HPDE6-E6E7 (cell line): ENCODE data around the gene ABI2.
"Not testable (repeated sequence)": the region's sequence is repeated elsewhere in the genome, so short reads cannot be mapped to it uniquely, and the experiment has no call there.

ENCODE experiments used
- DNase-seq: peaks from one replicate; pipeline ENCODE4 v3.0.0; 2011; ENCODE audit warnings: missing footprints; ENCODE audit errors: extremely low spot score

Gene ABI2

DNA sequence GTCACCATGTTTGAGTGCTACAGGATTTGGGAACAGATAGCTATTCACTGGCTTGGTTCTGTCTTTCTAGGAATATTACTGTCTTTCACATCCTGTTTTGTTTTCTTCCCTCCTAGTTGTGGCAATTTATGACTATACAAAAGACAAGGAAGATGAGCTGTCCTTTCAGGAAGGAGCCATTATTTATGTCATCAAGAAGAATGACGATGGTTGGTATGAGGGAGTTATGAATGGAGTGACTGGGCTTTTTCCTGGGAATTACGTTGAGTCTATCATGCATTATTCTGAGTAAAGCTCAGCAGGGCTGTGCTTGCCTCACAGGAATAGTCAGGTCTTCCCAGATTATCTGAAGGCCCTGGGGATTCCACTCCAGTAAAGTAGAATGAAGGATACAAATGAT is 98.9 kb downstream of the ABI2 start:
- no peak for DNase-seq

DNA sequence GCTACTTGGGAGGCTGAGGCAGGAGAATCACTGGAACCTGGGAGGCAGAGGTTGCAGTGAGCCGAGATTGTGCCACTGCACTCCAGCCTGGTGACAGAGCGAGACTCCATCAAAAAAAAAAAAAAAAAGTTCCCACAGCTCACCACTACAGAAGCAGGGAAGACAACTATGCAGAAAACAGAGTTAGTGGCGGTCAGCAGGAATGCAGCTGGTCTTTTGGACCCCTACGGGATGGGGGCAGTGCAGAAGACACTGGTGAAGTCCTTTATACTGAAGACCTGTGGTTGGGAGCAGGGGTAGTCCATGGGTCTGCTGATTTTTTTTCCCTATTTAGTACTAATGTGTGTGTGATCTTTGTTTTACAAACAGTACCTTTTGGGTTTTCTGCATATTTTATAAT is 101.4 kb downstream of the ABI2 start:
- not testable (repeated sequence) for DNase-seq

- DNase-seq, result no peak
Measured at GRCh38 chr2:203431391-203432185, 103.4 kb downstream of the ABI2 start.

DNA sequence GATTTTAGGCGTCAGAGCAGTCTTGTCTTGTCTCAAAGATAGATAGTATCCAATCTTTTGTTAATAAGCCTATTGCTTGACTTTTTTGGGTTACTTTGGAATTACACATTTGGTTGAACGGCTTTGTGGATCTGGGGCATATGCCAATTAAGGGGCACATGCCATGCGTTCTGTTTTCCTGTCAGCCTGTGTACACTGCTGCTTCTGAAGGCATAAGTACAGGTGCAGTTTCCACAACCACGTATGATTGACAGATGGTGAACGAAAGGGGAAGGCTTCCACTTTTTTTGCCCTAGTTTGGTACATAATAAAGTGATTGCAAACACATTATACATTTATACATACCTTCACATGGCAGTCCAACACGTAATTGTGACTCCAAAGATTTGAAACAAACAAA is 104.6 kb downstream of the ABI2 start:
- no peak for DNase-seq

- no peak for DNase-seq
Measured at GRCh38 chr2:203436496-203436895, 108.3 kb downstream of the ABI2 start.

DNA sequence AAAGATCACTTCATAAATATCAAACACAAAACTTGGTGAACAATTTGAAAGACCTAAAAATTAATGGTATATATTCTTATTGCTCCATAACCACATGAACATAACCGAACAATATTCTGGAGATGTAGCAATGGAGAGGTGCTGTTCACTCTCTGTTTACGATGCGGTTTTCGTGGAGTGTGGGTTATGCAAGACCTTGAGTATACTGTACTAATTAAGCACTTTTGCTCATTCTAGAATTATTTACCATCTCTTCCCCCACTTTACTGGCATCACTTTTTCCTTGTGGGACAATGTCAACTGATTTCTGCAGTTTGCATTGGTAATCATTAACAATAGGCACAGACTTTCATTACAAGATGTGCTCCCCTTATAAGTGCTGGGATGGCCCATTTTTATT is 109.3 kb downstream of the ABI2 start:
- DNase-seq, result no peak

DNA sequence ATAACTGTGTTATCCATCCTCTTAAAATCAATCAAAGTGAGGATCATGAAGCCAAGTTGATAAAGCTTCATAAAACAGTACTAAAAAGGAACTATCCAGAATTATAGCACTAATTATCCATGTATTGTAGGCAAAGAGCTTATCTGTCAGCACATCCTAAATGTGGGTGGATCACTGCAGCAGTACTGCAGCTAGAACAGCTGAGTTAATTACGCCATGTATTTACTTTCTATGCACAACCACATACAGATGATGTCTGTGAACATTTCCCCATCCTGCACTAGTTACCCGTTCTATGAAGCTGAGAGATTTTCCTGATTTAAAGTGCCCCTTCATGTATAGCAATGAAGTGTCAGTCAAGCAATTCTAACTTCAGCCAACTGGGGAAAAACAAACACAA is 110.3 kb downstream of the ABI2 start:
- no peak for DNase-seq

GRCh38 chr2:203440671-203441070 is 112.5 kb downstream of the ABI2 start:
- no peak for DNase-seq

GRCh38 chr2:203441463-203441862 is 113.3 kb downstream of the ABI2 start:
- no peak for DNase-seq

DNA sequence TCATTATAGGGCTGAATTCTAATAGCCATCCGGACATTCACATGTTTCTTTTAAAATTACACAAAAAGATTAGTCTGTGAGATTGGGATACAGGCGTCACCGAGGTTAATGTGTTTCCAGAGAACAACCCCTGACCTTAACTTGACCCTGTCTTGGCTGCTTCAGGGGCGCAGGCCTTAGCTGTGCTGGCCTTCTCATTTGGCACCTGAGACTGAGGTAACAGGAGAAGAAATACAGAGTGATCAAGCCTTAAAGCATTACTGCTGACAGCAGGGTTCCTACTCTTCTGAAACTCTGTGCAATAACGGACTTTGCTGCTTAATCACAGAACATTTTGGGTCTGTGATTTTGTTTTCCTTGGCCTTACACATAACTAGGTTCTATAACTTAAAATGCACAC is 114.3 kb downstream of the ABI2 start:
- DNase-seq, result no peak

- DNase-seq, result no peak
Measured at GRCh38 chr2:203444738-203445137, 116.5 kb downstream of the ABI2 start.

DNA sequence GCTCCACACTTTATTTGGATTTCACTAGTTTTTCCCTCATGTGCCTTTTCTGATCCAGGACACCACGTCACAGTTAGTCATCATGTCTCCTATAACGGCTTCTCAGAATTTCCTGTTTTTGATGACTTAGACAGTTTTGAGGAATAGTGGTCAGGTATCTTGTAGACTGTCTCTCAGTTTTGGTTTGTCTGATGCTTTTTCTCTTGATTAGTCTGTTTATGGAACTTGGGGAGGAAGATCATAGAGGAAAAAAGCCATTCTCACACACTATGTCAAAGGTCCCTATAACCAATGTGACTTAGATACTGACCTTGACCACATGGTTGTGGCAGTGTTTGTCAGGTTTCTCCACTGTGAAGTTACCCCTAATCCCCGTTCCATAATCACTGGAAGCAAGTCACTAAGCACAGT is 117.9 kb downstream of the ABI2 start:
- peak; percentile 23 for DNase-seq

DNA sequence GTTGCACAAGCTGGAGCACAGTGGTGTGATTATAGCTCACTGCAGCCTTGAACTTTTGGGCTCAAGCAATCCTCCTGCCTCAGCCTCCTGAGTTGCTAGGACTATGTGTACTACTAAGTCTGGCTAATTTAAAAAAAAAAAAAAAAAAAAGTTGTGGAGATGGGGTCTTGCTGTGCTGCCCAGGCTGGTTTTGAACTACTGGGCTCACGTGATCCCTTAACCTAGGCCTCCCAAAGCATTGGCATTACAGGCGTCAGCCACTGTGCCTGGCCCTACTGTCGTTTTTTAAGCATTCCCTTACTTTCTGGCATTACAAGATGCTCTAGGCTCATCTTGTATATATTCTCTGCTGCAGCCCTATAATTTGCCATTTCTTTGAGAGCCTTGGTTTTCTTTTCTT is 118.6 kb downstream of the ABI2 start:
- DNase-seq, result no peak

- no peak for DNase-seq
Measured at GRCh38 chr2:203450561-203450960, 122.4 kb downstream of the ABI2 start.

DNA sequence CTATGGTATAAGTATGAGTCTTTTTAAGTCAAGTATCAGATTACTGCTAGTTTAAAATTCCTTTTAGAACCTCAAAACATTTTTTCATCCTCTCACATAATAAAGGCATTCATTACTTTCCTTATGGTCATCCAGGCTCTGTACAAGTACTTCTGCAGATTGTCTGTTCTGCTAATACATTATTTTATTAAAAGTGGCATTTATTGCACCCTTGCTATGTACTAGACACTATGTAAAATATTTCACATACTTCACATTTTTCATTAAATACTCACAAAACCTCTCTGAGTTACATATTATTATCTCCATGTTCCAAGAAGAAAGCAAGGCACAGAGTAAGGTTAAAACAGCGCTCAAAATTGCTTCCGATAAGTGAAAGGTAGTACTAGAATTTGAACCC is 122.8 kb downstream of the ABI2 start:
- no peak for DNase-seq

DNA sequence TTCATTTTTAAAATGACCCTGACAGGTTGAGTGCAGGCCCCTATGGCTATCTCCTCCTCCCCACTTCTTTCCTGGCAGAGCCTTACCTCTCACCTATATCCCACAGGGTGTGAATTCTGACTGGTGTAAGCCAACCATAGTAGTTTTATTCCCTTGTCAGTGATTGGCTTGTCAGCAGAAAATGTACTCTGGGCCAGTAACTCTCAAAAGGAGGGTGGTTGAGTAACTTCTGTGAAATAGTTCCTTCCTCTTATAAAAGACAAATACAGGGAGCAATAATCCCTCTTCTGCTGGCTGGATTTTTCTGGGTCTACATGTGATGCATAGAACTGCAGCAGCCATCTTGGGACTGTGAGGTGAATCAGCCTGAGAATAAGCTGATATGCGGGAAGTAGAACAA is 123.5 kb downstream of the ABI2 start:
- no peak for DNase-seq

DNA sequence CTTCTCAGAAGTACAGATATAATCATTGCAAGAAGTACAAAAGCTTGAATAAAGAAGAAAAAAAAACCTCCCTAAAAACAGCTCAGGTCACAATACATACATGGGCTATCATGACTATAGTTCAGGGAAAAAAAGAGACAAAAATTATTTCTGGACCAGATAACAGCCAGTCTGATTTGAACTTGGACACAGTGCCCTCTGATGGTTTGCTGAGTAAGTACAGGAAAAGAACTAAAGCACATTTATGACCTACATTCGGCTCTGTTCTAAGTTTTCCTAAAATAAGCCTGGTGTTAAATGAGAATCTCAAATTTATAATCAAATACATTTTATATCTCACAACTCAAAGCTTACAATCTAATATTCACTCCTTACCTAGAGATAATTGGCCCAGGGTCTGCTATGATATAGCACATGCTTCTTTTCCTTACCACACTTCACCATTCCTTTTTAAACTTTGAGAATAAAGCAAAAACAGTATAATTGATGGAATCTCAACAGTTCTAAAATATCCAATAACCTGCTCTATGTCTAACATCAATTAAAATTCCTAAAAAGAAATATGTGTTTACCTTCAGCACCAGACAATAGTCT is 125.8 kb downstream of the ABI2 start:
- DNase-seq, result peak; percentile 26

GRCh38 chr2:203455209-203455608 is 127.0 kb downstream of the ABI2 start:
- no peak for DNase-seq

DNA sequence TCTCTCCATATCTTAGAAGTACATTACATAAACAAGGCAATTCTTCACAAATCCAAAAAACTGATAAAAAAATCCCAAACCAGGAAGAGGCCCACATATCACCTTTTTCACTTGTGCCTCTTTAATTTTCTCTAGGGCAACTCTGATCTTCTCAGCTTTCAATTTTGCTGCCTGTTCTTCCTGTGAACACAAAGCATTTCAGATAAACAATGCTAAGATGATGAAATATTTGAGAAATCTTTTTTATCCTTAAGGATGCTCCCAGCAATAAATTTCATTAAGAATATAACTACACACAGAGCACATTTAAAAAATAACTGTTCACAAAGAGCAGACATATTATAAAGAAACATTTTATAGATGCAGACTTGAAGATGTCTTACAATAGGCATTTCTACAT is 133.6 kb downstream of the ABI2 start:
- no peak for DNase-seq

DNA sequence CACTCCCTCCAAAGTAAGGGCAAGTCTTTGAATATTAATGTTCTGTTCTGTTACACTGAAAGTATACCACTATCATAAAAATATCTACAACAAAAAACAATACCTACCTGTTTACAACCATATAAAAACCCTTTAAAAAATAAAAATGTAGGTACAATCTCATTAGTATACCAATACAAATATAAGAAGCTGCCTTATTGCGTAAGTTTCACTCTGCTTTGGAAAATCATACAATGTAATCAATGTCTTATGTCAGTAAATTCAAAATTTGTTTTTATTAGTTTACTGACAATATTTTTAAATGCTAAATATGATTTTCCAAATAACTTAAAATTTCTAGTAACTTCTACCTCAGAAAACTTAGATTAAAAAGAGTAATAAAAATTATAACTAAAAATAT is 134.1 kb downstream of the ABI2 start:
- no peak for DNase-seq

- DNase-seq, result no peak
Measured at GRCh38 chr2:203463266-203463678, 135.1 kb downstream of the ABI2 start.

DNA sequence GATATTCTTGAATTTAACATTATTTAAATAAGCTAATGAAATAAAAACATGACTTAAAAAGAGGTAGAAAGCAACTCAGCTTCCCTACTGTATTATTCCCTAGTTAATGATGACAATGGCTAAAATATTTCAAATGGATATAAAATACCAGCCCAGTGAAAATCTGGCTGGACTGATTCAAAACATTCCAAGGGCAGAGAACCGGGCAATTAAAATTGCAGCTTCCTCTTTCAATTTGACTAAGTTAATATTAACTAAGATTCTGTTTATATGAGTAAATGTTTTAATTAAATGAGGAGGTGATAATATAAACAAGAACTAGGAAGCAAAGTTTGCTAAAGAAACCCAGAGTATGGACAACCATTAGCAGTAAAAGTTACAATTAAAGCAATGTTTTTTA is 141.4 kb downstream of the ABI2 start:
- DNase-seq, result no peak

- DNase-seq, result no peak
Measured at GRCh38 chr2:203470371-203470770, 142.2 kb downstream of the ABI2 start.

DNA sequence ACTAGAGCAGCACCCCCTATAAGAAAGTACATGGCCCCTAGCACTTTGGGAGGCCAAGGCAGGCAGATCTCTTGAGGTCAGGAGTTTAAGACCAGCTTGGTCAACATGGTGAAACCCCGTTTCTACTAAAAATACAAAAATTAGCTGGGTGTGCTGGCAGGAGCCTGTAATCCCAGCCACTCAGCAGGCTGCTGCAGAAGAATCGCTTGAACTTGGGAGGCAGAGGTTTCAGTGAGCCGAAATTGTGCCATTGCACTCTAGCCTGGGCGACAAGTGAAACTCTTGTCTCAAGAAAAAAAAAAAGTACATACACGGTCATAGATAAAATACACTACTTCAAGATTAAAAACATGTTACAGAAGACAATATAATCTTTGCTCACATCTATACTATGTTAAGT is 143.1 kb downstream of the ABI2 start:
- no peak for DNase-seq
